Neuronal stem cell (in vitro differentiated cells): ENCODE measurements around the gene MAP4K5.

Source experiments
- DNase-seq: peaks from one replicate; pipeline ENCODE4 v3.0.0-alpha.2; 2013; ENCODE audit warnings: low spot score
- H2AFZ ChIP-seq: one replicate; pipeline ENCODE4 v1.6.1; 2013; ENCODE audit warnings: mild to moderate bottlenecking, low read length, inconsistent platforms
- H2AK5ac ChIP-seq: 2 replicates; pipeline ENCODE4 v1.6.1; 2013; ENCODE audit warnings: low read depth, mild to moderate bottlenecking, inconsistent platforms, low read length, moderate library complexity, mixed read lengths
- H2BK120ac ChIP-seq: 2 replicates; pipeline ENCODE4 v1.6.1; 2013; ENCODE audit warnings: low read depth, mild to moderate bottlenecking, inconsistent platforms, low read length, moderate library complexity, mixed read lengths
- H2BK12ac ChIP-seq: one replicate; pipeline ENCODE4 v1.6.1; 2013; ENCODE audit warnings: low read length, inconsistent platforms
- H2BK15ac ChIP-seq: 2 replicates; pipeline ENCODE4 v1.6.1; 2013; ENCODE audit warnings: mild to moderate bottlenecking, low read length, inconsistent platforms, mixed read lengths
- H2BK5ac ChIP-seq: one replicate; pipeline ENCODE4 v1.6.1; 2013; ENCODE audit warnings: inconsistent platforms, mild to moderate bottlenecking, low read length, moderate library complexity
- H3K14ac ChIP-seq: one replicate; pipeline ENCODE4 v1.6.1; 2013; ENCODE audit warnings: low read length, inconsistent platforms
- H3K18ac ChIP-seq: 2 replicates; pipeline ENCODE4 v1.6.1; 2013; ENCODE audit warnings: low read length, inconsistent platforms
- H3K23ac ChIP-seq: 2 replicates; pipeline ENCODE4 v1.6.1; 2013; ENCODE audit warnings: low read depth, mild to moderate bottlenecking, mixed read lengths, low read length, inconsistent platforms; ENCODE audit not compliant: poor library complexity
- H3K27ac ChIP-seq: replicated peaks from 3 replicates; pipeline ENCODE4 v1.5.1; 2013; ENCODE audit warnings: low read length, inconsistent platforms
- H3K27me3 ChIP-seq, 3 experiments: 2 replicates each; pipeline ENCODE4 v1.6.1; 2013; ENCODE audit warnings: low read length in 3 of 3, mild to moderate bottlenecking in 2 of 3, inconsistent platforms in 1 of 3, low read depth in 1 of 3, mixed read lengths in 1 of 3, moderate library complexity in 1 of 3; ENCODE audit not compliant: control insufficient read depth in 3 of 3, insufficient read depth in 3 of 3
- H3K36me3 ChIP-seq, 2 donors: replicated peaks in 1 of 2; 2 replicates each; pipeline ENCODE4 v1.6.1; 2013; ENCODE audit warnings: low read length in 2 of 2; ENCODE audit not compliant: control insufficient read depth in 2 of 2, insufficient read depth in 2 of 2
- H3K4ac ChIP-seq: 2 replicates; pipeline ENCODE4 v1.6.1; 2013; ENCODE audit warnings: inconsistent platforms, mild to moderate bottlenecking, low read length, moderate library complexity
- H3K4me1 ChIP-seq, 2 donors: 1 replicate in 1 of 2; 2 replicates in 1 of 2; pipeline ENCODE4 v1.6.1; 2013; ENCODE audit warnings: low read length in 2 of 2, low read depth in 1 of 2; ENCODE audit not compliant: control insufficient read depth in 2 of 2, insufficient read depth in 1 of 2
- H3K4me2 ChIP-seq: one replicate; pipeline ENCODE4 v1.6.1; 2013; ENCODE audit warnings: mild to moderate bottlenecking, low read length, inconsistent platforms; ENCODE audit not compliant: insufficient read depth, poor library complexity, severe bottlenecking
- H3K4me3 ChIP-seq, 2 donors: 2 replicates each; pipeline ENCODE4 v1.5.1; 2013; ENCODE audit warnings: low read length in 2 of 2, mild to moderate bottlenecking in 2 of 2, inconsistent platforms in 1 of 2, moderate library complexity in 1 of 2
- H3K79me1 ChIP-seq: one replicate; pipeline ENCODE4 v1.6.1; 2013; ENCODE audit warnings: low read depth, mild to moderate bottlenecking, inconsistent platforms, low read length, moderate library complexity
- H3K9ac ChIP-seq: one replicate; pipeline ENCODE4 v1.6.1; 2013; ENCODE audit warnings: mild to moderate bottlenecking, low read depth, low read length, inconsistent platforms; ENCODE audit not compliant: poor library complexity
- H3K9me3 ChIP-seq, 2 donors: replicated peaks in 1 of 2; 2 replicates each; pipeline versions ENCODE3 to v1.6.1; 2013; ENCODE audit warnings: low read length in 2 of 2, mild to moderate bottlenecking in 2 of 2, inconsistent platforms in 1 of 2, low read depth in 1 of 2, mixed read lengths in 1 of 2, moderate library complexity in 1 of 2; ENCODE audit not compliant: control insufficient read depth in 2 of 2, insufficient read depth in 1 of 2
- H4K8ac ChIP-seq: one replicate; pipeline ENCODE4 v1.6.1; 2013; ENCODE audit warnings: low read depth, mild to moderate bottlenecking, inconsistent platforms, low read length, moderate library complexity
- H4K91ac ChIP-seq: one replicate; pipeline ENCODE4 v1.6.1; 2013; ENCODE audit warnings: low read length, low read depth, mild to moderate bottlenecking, inconsistent platforms; ENCODE audit not compliant: poor library complexity
- WGBS, 2 donors: extraction: QIAGEN DNeasy Blood & Tissue Kit; methylation state at CpG; one replicate each; pipeline ENCODE4 v1.1.7; 2013; ENCODE audit warnings: missing lambda C conversion rate in 2 of 2, mixed read lengths in 1 of 2; ENCODE audit not compliant: insufficient read length in 2 of 2, insufficient replicate concordance in 1 of 2; ENCODE audit errors: extremely low coverage in 2 of 2; 5-methylcytosine and 5-hydroxymethylcytosine counted together

MAP4K5 gene

DNA sequence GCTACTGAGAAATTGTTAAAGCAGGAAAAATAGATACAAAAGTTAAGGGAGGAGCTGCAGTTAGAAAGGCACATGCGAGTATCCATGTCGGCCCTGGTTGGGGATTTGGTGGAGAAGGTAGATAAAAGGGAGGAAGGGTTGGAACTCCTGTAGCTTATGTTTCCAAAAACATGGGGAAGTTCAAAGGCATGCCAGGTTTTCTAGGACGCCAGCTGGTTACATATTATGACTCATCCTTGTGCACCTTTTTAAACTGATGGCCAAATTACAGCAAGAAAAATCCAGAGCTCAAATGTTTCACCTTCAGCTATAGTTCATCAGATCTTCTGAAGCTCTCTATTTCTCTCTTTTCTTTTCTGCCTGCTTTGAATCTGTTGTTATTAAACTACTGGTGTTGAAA lies 13.2 kb upstream of the MAP4K5 start:
- no peak for DNase-seq
- H3K79me1 ChIP-seq, result no peaks in the 10 kb centered on the region
- no peak overlapping the region for H3K4ac ChIP-seq
- no peaks in the 10 kb centered on the region for H3K27me3 ChIP-seq
- no peak overlapping the region for H2BK5ac ChIP-seq
- no peak overlapping the region for H2AFZ ChIP-seq
- no peaks in the 10 kb centered on the region for H3K36me3 ChIP-seq
- no peak overlapping the region for H4K8ac ChIP-seq
- H3K18ac ChIP-seq, result no peak overlapping the region
- H4K91ac ChIP-seq, result no peak overlapping the region
- H2AK5ac ChIP-seq, result no peak overlapping the region
- no peak overlapping the region for H2BK12ac ChIP-seq
- no peak overlapping the region for H3K23ac ChIP-seq
- no peak overlapping the region for H3K14ac ChIP-seq
- no peak overlapping the region for H2BK15ac ChIP-seq
- no peak overlapping the region for H3K27ac ChIP-seq
- no peaks in the 10 kb centered on the region for H3K4me1 ChIP-seq
- H3K4me3 ChIP-seq, result no peak overlapping the region
- H3K9me3 ChIP-seq, result peaks cover 2 to 3% of the 10 kb centered on the region in 2 donors
- H3K4me2 ChIP-seq, result no peak overlapping the region
- H2BK120ac ChIP-seq, result no peak overlapping the region
- WGBS, 2 donors, result no CpG with 5 or more reads among the region's 3 CpGs
- no peak overlapping the region for H3K9ac ChIP-seq

GRCh38 chr14:50544911-50545310 lies 12.5 kb upstream of the MAP4K5 start:
- Histone ChIP-seq H3K4me2 (no peak overlapping the region), H3K27ac (no peak overlapping the region), H4K8ac (no peak overlapping the region), H3K4ac (no peak overlapping the region), H2BK15ac (no peak overlapping the region), H3K79me1 (no peaks in the 10 kb centered on the region), H3K18ac (no peak overlapping the region), H3K9ac (no peak overlapping the region), H2BK120ac (no peak overlapping the region), H3K14ac (no peak overlapping the region), H2AFZ (no peak overlapping the region), H3K9me3 (peaks cover under 1 to 1% of the 10 kb centered on the region in 2 donors), H3K4me1 (no peaks in the 10 kb centered on the region), H3K23ac (no peak overlapping the region), H2AK5ac (no peak overlapping the region), H3K36me3 (no peaks in the 10 kb centered on the region), H3K27me3 (no peaks in the 10 kb centered on the region), H4K91ac (no peak overlapping the region), H2BK5ac (no peak overlapping the region), H2BK12ac (no peak overlapping the region), H3K4me3 (no peak overlapping the region)
- DNase-seq, result no peak
- WGBS, 2 donors, result no CpG with 5 or more reads among the region's 3 CpGs

DNA sequence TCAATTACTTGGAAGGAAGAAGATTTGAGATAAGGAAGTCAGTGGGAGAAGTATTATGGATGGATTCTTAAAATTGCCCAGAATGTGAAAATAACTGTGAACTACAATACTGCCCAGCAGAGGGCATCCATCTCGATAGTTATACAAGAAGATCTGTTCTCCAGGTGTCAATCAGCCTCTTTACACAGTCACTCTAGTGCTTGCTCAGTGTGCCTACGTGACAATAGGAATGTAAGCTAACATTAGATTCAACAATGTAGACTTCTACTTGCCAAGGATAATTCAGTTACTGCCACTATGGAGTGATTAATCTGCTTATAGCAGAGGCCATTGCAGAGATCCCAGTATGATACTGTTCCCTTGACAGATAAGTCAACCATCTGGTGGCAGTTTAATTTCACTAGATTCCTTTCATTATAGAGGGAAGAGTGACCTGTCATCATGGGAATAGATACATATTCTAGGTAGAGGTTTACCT lies 10.6 kb upstream of the MAP4K5 start:
- Histone ChIP-seq H2BK15ac (no peak overlapping the region), H3K4me2 (no peak overlapping the region), H4K91ac (no peak overlapping the region), H2BK120ac (no peak overlapping the region), H3K4me1 (no peaks in the 10 kb centered on the region), H4K8ac (no peak overlapping the region), H3K9ac (no peak overlapping the region), H2BK5ac (no peak overlapping the region), H2BK12ac (no peak overlapping the region), H3K4ac (no peak overlapping the region), H3K9me3 (no peaks in the 10 kb centered on the region), H3K4me3 (no peak overlapping the region), H3K23ac (no peak overlapping the region), H3K14ac (no peak overlapping the region), H3K36me3 (no peaks in the 10 kb centered on the region), H2AFZ (no peak overlapping the region), H3K18ac (no peak overlapping the region), H3K27ac (no peak overlapping the region), H3K27me3 (no peaks in the 10 kb centered on the region), H2AK5ac (no peak overlapping the region), H3K79me1 (no peaks in the 10 kb centered on the region)
- no CpG with 5 or more reads among the region's 2 CpGs for WGBS, 2 donors
- DNase-seq, result peak; percentile 30

DNA sequence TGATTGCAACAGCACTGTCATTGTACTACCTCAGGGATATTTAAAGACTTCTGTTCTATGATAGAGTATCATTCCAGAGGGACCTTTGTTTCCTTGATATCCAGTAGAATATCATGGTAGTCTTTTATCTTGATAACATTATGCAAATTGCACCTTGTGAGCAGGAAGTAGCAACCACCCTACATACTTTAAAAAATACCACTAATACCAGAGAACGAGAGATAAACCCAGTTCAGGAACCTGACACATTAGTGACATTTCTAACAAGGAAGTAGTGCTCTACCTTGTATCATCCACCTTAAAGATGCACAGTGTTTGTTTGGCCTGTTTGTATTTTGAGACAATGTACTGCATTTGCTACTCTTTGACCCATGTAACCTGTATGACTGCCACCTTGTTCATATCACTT lies 8.8 kb upstream of the MAP4K5 start:
- no peak for DNase-seq
- H3K14ac ChIP-seq, result no peak overlapping the region
- H3K18ac ChIP-seq, result no peak overlapping the region
- H3K27me3 ChIP-seq, result no peaks in the 10 kb centered on the region
- no peak overlapping the region for H3K23ac ChIP-seq
- no peak overlapping the region for H3K4ac ChIP-seq
- no peak overlapping the region for H3K27ac ChIP-seq
- H3K4me3 ChIP-seq, result no peak overlapping the region
- no peak overlapping the region for H2BK12ac ChIP-seq
- no peak overlapping the region for H2BK120ac ChIP-seq
- H2BK15ac ChIP-seq, result no peak overlapping the region
- no peak overlapping the region for H2AK5ac ChIP-seq
- no peaks in the 10 kb centered on the region for H3K79me1 ChIP-seq
- H3K9me3 ChIP-seq, result peaks cover 0 to 9% of the 10 kb centered on the region in 2 donors
- no CpG with 5 or more reads among the region's 1 CpG for WGBS, 2 donors
- no peak overlapping the region for H4K91ac ChIP-seq
- no peak overlapping the region for H2AFZ ChIP-seq
- H3K4me1 ChIP-seq, result no peaks in the 10 kb centered on the region
- no peak overlapping the region for H3K4me2 ChIP-seq
- no peaks in the 10 kb centered on the region for H3K36me3 ChIP-seq
- H4K8ac ChIP-seq, result no peak overlapping the region
- H3K9ac ChIP-seq, result no peak overlapping the region
- H2BK5ac ChIP-seq, result no peak overlapping the region
